Neural cell (in vitro differentiated cells): Measurements from ENCODE around the gene HOXA1.

Experiments used
- CTCF ChIP-seq: fragments of 450-650 bp; IDR thresholded peaks from 2 replicates; pipeline ENCODE4 v1.5.1; 2014; ENCODE audit warnings: antibody characterized with exemption, mild to moderate bottlenecking, moderate library complexity; ENCODE audit not compliant: poor library complexity, severe bottlenecking
- EP300 ChIP-seq: fragments of 450-650 bp; conservative IDR thresholded peaks from 2 replicates; pipeline ENCODE4 v1.6.1; 2014; ENCODE audit warnings: antibody characterized with exemption, mild to moderate bottlenecking, moderate library complexity; ENCODE audit not compliant: poor library complexity, severe bottlenecking
- EZH2 ChIP-seq: fragments of 200-600, 300-800 bp; shearing (Covaris generic), sonication (generic); IDR thresholded peaks from 2 replicates; pipeline ENCODE4 v1.6.1; 2014; ENCODE audit warnings: antibody characterized with exemption, low read length, borderline replicate concordance, mild to moderate bottlenecking; ENCODE audit not compliant: insufficient read depth, poor library complexity, severe bottlenecking
- POLR2AphosphoS5 ChIP-seq: IDR thresholded peaks from 2 replicates; pipeline ENCODE4 v1.6.1; 2012
- RAD21 ChIP-seq: fragments of 450-650 bp; conservative IDR thresholded peaks from 2 replicates; pipeline ENCODE4 v1.6.1; 2014; ENCODE audit warnings: antibody characterized with exemption, mild to moderate bottlenecking, moderate library complexity
- REST ChIP-seq: IDR thresholded peaks from 2 replicates; pipeline ENCODE4 v1.6.1; 2012; ENCODE audit warnings: borderline replicate concordance
- SMC3 ChIP-seq: fragments of 450-650 bp; conservative IDR thresholded peaks from 2 replicates; pipeline ENCODE4 v1.6.1; 2014; ENCODE audit warnings: antibody characterized with exemption, mild to moderate bottlenecking, moderate library complexity; ENCODE audit not compliant: poor library complexity
- TAF1 ChIP-seq: IDR thresholded peaks from 2 replicates; pipeline ENCODE4 v1.6.1; 2012; ENCODE audit warnings: low read depth

- TF ChIP-seq CTCF (no peak), EZH2 (no peak), REST (no peak), SMC3 (no peak), EP300 (no peak), POLR2AphosphoS5 (no peak), TAF1 (no peak), RAD21 (no peak)
Observed at GRCh38 chr7:27080844-27081436, 14.9 kb downstream of the HOXA1 start.
